Ectodermal cell (in vitro differentiated cells): ENCODE results near the gene STRN.

Experiments
- H3K27ac ChIP-seq: 2 replicates; pipeline ENCODE4 v1.7.0; 2013; ENCODE audit warnings: mild to moderate bottlenecking, low read depth, low read length; ENCODE audit not compliant: insufficient read depth, poor library complexity, severe bottlenecking
- H3K27me3 ChIP-seq: 2 replicates; pipeline ENCODE4 v1.7.0; 2013; ENCODE audit warnings: mild to moderate bottlenecking, low read length; ENCODE audit not compliant: insufficient read depth, control insufficient read depth, poor library complexity, severe bottlenecking
- H3K36me3 ChIP-seq: one replicate; pipeline ENCODE4 v1.7.0; 2013; ENCODE audit warnings: low read length; ENCODE audit not compliant: control insufficient read depth, insufficient read depth
- H3K4me1 ChIP-seq: one replicate; pipeline ENCODE4 v1.7.0; 2013; ENCODE audit warnings: low read length; ENCODE audit not compliant: control insufficient read depth, insufficient read depth
- H3K4me3 ChIP-seq: 2 replicates; pipeline ENCODE4 v1.7.0; 2013; ENCODE audit warnings: low read depth, low read length, control low read depth; ENCODE audit not compliant: insufficient read depth
- H3K9me3 ChIP-seq: 2 replicates; pipeline ENCODE4 v1.7.0; 2013; ENCODE audit warnings: mild to moderate bottlenecking, low read length, moderate library complexity; ENCODE audit not compliant: control insufficient read depth
- WGBS, 2 experiments: methylation state at CpG; one replicate each; pipeline ENCODE4 v1.1.7; 2013; ENCODE audit warnings: missing lambda C conversion rate in 2 of 2; 5-methylcytosine and 5-hydroxymethylcytosine counted together

STRN gene

DNA sequence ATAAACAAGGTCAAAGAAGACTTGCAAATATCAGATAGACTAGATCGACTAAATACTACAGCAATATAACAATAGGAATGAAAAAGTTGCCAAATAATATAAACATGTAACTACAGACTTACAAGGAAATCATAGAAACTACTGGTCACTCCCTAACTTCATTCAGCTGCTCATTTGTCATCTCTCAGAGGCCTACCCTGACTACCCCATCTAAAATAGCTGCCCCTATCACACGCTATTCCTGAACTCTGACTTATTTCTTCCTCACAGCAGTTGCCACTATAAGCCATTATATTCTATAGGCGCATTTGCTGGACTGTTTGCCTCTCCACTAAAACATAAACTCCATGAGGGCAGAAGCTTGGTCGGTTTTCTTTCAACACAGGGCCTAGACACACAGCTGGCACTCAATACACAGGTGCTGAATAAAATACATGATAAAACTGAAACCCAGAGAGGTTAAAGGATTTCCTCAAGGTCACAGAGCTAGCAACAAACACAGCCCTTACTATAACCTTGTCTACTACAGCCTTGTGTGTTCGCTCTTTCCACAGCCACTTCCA lies 1.8 kb downstream of the STRN start:
- Histone ChIP-seq H3K36me3 (no peaks in the 10 kb centered on the region), H3K27ac (no peak overlapping the region), H3K9me3 (no peaks in the 10 kb centered on the region), H3K27me3 (peaks cover 14% of the 10 kb centered on the region), H3K4me3 (no peak overlapping the region), H3K4me1 (no peaks in the 10 kb centered on the region)
- WGBS, 2 experiments = 75 to 83% methylated on average over 4 to 5 of the region's 5 CpGs

DNA sequence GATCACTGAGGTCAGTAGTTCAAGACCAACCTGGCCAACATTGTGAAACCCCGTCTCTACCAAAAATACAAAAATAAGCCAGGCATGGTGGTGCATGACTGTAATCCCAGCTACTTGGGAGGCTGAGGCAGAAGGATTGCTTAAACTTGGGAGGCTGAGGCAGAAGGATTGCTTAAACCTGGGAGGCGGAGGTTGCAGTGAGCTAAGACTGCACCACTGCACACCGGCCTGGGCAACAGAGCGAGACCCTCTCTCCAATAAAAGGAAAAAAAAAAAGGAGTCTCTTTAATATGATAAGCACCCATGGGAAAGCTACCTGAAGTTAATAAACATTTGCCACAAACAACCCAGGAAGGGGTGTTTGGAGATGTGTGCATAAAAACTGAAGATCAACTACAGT lies 2.6 kb downstream of the STRN start:
- H3K9me3 ChIP-seq = no peaks in the 10 kb centered on the region
- peaks cover 14% of the 10 kb centered on the region for H3K27me3 ChIP-seq
- 92 to 94% methylated on average over 4 of the region's 4 CpGs for WGBS, 2 experiments
- no peak overlapping the region for H3K27ac ChIP-seq
- no peaks in the 10 kb centered on the region for H3K4me1 ChIP-seq
- no peaks in the 10 kb centered on the region for H3K36me3 ChIP-seq
- H3K4me3 ChIP-seq = no peak overlapping the region

DNA sequence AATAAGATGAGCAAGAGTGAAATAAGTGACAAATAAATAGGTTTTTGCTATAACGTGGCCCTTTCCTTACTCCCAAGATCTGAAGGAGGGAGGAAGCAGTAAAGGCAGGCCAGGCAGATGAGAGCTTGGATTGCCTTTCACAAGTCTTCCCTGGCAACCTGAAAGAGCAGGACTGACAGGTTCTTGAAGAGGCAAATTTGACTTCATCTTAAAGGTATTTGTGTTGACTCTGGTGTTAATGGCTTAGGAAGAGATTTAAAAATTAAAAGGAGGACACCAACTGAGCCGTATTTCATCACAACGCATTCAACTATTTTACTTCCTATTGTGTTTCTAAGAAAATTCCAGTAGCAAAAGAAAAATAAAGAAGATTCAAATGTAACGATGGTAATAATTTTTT lies 3.2 kb downstream of the STRN start:
- Histone ChIP-seq H3K27ac (no peak overlapping the region), H3K27me3 (peaks cover 14% of the 10 kb centered on the region), H3K4me1 (no peaks in the 10 kb centered on the region), H3K4me3 (no peak overlapping the region), H3K9me3 (no peaks in the 10 kb centered on the region), H3K36me3 (no peaks in the 10 kb centered on the region)
- WGBS, 2 experiments = 22 to 54% methylated on average over 1 to 2 of the region's 4 CpGs

- no peaks in the 10 kb centered on the region for H3K4me1 ChIP-seq
- H3K9me3 ChIP-seq = no peaks in the 10 kb centered on the region
- H3K27ac ChIP-seq = no peak overlapping the region
- no peaks in the 10 kb centered on the region for H3K36me3 ChIP-seq
- 90 to 95% methylated on average over 5 of the region's 5 CpGs for WGBS, 2 experiments
- no peak overlapping the region for H3K4me3 ChIP-seq
- no peaks in the 10 kb centered on the region for H3K27me3 ChIP-seq
These were observed 5.6 kb downstream of the STRN start for GRCh38 chr2:36960773-36961172.

DNA sequence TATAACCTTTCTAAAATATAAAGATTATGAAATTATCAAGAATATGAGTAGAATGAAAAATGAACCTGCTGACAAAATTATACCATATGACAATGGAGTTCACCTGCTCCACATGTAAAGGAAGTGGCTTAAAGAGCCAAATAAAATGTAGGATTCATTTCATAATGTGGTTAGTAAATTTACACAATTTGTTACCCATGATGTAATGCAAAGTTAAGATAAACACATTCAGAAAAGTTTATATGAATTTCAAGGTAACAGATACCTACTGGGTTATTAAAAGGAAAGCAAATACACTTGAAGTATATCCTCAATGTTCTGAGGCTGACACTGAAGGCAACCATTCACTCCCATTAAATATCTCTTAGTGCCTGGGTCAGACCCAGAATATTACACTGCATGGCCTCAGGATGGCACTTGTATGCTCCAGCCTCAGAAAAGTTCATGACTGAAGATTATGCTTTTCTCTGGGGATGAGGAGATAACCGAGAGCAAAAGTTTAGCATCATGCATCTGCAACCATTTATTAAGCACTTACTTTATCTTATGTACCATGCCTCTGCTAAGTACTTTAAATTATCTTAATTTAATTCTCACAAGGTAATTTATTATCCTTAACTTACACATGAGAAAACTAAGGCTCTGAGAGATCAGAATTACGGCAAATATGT lies 6.2 kb downstream of the STRN start:
- Histone ChIP-seq H3K9me3 (no peaks in the 10 kb centered on the region), H3K4me3 (no peak overlapping the region), H3K27ac (no peak overlapping the region), H3K36me3 (no peaks in the 10 kb centered on the region), H3K4me1 (no peaks in the 10 kb centered on the region), H3K27me3 (no peaks in the 10 kb centered on the region)
- 93 to 100% methylated on average over 1 of the region's 2 CpGs for whole genome bisulfite sequencing, 2 experiments

DNA sequence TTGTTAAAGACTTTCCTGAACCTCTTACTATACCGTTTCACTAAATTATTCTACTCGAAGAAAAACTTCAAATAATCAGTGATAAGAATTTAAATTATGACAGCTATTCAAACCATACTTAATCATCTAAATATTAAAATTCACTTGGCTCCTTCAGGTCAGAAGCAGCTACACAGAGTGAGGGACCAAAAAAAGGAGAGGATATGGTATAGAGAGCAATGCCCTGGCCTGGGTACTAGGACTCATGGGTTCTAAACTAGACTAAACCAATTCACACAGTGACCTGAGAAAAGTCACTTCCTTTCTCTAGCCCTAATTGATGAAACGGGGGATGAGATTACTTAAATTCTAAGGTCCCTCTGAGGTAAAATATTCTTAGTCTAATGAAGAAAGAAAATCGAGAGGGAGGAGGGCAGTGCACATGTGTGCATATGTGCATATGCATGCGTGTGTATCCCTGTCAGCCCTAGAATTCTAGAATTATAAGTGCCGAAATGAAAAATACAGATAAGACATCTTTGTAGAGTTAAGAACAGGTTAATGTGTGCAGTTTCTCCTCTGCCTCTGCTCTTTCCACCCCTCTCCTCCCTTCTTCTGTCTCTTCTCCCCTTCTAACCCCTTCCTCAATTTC lies 11.2 kb downstream of the STRN start:
- Histone ChIP-seq H3K4me1 (no peaks in the 10 kb centered on the region), H3K27ac (no peak overlapping the region), H3K36me3 (no peaks in the 10 kb centered on the region), H3K9me3 (no peaks in the 10 kb centered on the region), H3K27me3 (no peaks in the 10 kb centered on the region), H3K4me3 (no peak overlapping the region)
- WGBS, 2 experiments = 90 to 94% methylated on average over 5 to 6 of the region's 6 CpGs

- Histone ChIP-seq H3K4me3 (no peak overlapping the region), H3K36me3 (no peaks in the 10 kb centered on the region), H3K9me3 (no peaks in the 10 kb centered on the region), H3K27ac (no peak overlapping the region), H3K4me1 (no peaks in the 10 kb centered on the region), H3K27me3 (no peaks in the 10 kb centered on the region)
- 84 to 91% methylated on average over 3 of the region's 3 CpGs for WGBS, 2 experiments
These were observed 13.6 kb downstream of the STRN start for GRCh38 chr2:36952748-36953197.

DNA sequence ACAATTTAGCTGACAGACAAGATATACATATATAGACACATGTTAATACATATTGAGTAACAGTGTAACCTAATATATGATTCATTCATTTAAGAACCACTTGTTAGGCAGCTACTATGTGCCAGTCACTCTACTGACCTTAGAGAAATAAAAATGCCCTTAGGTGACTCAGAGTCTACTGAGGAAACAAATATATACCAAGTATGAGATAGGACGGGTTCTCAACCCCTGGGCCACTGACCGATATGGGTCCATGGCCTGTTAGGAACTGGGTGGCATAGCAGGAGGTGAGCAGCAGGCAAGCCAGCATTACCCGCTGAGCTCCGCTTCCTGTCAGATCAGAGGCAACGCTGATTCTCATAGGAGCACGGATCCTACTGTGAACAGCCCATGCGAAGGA lies 14.8 kb downstream of the STRN start:
- no peaks in the 10 kb centered on the region for H3K36me3 ChIP-seq
- no peaks in the 10 kb centered on the region for H3K4me1 ChIP-seq
- no peak overlapping the region for H3K4me3 ChIP-seq
- no peak overlapping the region for H3K27ac ChIP-seq
- H3K9me3 ChIP-seq = no peaks in the 10 kb centered on the region
- H3K27me3 ChIP-seq = no peaks in the 10 kb centered on the region
- WGBS, 2 experiments = 81 to 87% methylated on average over 7 of the region's 7 CpGs

DNA sequence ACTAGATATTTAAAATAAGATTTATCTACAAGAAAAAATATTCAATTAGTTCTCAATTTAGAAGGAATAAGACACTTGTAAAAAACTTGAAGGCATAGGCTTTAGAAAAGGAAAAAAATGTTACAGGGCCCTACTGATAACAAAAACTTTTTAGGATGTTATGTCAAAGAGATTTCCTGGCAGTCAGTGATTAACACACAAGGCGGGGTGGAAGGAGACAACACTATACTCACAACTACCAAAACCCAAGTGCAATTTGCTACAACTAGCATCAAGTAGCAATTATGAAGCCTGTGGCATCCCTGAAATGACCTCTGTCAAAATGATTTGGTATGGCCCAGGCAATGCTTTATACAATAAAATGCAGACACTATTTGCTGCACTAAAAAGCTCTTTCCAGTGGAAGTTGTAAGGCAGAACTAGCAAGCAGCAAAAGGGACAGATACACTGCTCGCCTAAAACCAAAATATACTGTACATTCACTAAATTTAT lies 15.3 kb downstream of the STRN start:
- H3K9me3 ChIP-seq = no peaks in the 10 kb centered on the region
- no peaks in the 10 kb centered on the region for H3K36me3 ChIP-seq
- WGBS, 2 experiments = 97 to 100% methylated on average over 2 of the region's 2 CpGs
- H3K4me1 ChIP-seq = no peaks in the 10 kb centered on the region
- H3K27ac ChIP-seq = no peak overlapping the region
- H3K4me3 ChIP-seq = no peak overlapping the region
- no peaks in the 10 kb centered on the region for H3K27me3 ChIP-seq

- 84 to 91% methylated on average over 1 of the region's 1 CpG for WGBS, 2 experiments
- H3K4me3 ChIP-seq = no peak overlapping the region
- no peak overlapping the region for H3K27ac ChIP-seq
- no peaks in the 10 kb centered on the region for H3K9me3 ChIP-seq
- H3K36me3 ChIP-seq = no peaks in the 10 kb centered on the region
- H3K4me1 ChIP-seq = no peaks in the 10 kb centered on the region
- no peaks in the 10 kb centered on the region for H3K27me3 ChIP-seq
These were observed 16.5 kb downstream of the STRN start for GRCh38 chr2:36949845-36950244.
